Measurements from ENCODE around the gene CRTAP.
"Not testable (repeated sequence)": the region's sequence is repeated elsewhere in the genome, so short reads cannot be mapped to it uniquely, and the experiment has no call there.

The CRTAP gene

GRCh38 chr3:33173672-33174071, 59.9 kb downstream of the CRTAP start:
- TF ChIP-seq CTCF (IDR thresholded peaks at IDR 0.05): no peak
- no peak for DNase-seq (ENCODE audit: low spot score)
- peak overlapping the region; percentile 73 to 87 for H3K27ac ChIP-seq

GRCh38 chr3:33174095-33174494, 60.3 kb downstream of the CRTAP start:
- H3K4me3 ChIP-seq: no peak overlapping the region
- TF ChIP-seq CTCF (IDR thresholded peaks at IDR 0.05): no peak
- H3K27ac ChIP-seq: peak overlapping the region; percentile 73 to 87
- no peak for DNase-seq (ENCODE audit: low spot score)

More at GRCh38 chr3:33173672-33174071, 59.9 kb downstream of the CRTAP start:
- no peak overlapping the region for H3K4me3 ChIP-seq

- no peak for TF ChIP-seq CTCF (IDR thresholded peaks at IDR 0.05)
- Histone ChIP-seq H3K4me3 (no peak overlapping the region), H3K27ac (peak overlapping the region in 1 of 2 donors; percentile 87)
- no peak for DNase-seq (ENCODE audit: low spot score)
These were observed 61.0 kb downstream of the CRTAP start for GRCh38 chr3:33174711-33175414.

- TF ChIP-seq CTCF (IDR thresholded peaks at IDR 0.05): no peak
- no peak for DNase-seq (ENCODE audit: low spot score)
- H3K4me3 ChIP-seq: no peak overlapping the region
- H3K27ac ChIP-seq: no peak overlapping the region
These were observed 65.3 kb downstream of the CRTAP start for GRCh38 chr3:33179132-33179531.

GRCh38 chr3:33181229-33181628, 67.4 kb downstream of the CRTAP start:
- H3K4me3 ChIP-seq: no peak overlapping the region
- TF ChIP-seq CTCF (IDR thresholded peaks at IDR 0.05): no peak
- H3K27ac ChIP-seq: no peak overlapping the region
- no peak for DNase-seq (ENCODE audit: low spot score)

GRCh38 chr3:33181641-33182040, 67.8 kb downstream of the CRTAP start:
- DNase-seq (ENCODE audit: low spot score); H3K4me3 ChIP-seq; H3K27ac ChIP-seq: not testable (repeated sequence)

- no peak for TF ChIP-seq CTCF (IDR thresholded peaks at IDR 0.05)
These were observed 71.0 kb downstream of the CRTAP start for GRCh38 chr3:33184863-33185262.

More at GRCh38 chr3:33184863-33185262, 71.0 kb downstream of the CRTAP start:
- no peak overlapping the region for H3K27ac ChIP-seq
- no peak for DNase-seq (ENCODE audit: low spot score)
- no peak overlapping the region for H3K4me3 ChIP-seq

All from coronary artery (tissue), 2 donors.